ENCODE results near the gene DUSP8. TPM values are rescaled to one million over a fixed set of nuclear protein-coding genes. Genes with fewer than 3 reads are reported as not detected.
"Not testable (repeated sequence)": the region's sequence is repeated elsewhere in the genome, so short reads cannot be mapped to it uniquely, and the experiment has no call there.

DUSP8 gene
- total and polyA plus RNA-seq, 2 experiments from 2014 or later: 0.11 TPM; not detected in 1

GRCh38 chr11:1600626-1601025 lies 28.6 kb upstream of the DUSP8 start:
- Histone ChIP-seq H3F3A (ENCODE audit: insufficient read depth) (no peaks in the 10 kb centered on the region), H3K4me1 (ENCODE audit: insufficient read depth) (no peaks in the 10 kb centered on the region), H3K27me3 (replicated peaks; ENCODE audit: insufficient read depth) (peaks cover 51% of the 10 kb centered on the region), H3K4me2 (ENCODE audit: unreplicated experiment) (no peak overlapping the region), H3K79me2 (ENCODE audit: insufficient read depth) (no peaks in the 10 kb centered on the region), H4K20me1 (ENCODE audit: insufficient read depth) (no peaks in the 10 kb centered on the region), H3K36me3 (ENCODE audit: low read depth) (no peaks in the 10 kb centered on the region), H3K9ac (no peak overlapping the region), H3K9me2 (ENCODE audit: insufficient read depth) (no peaks in the 10 kb centered on the region), H3K9me3 (ENCODE audit: low read depth) (no peaks in the 10 kb centered on the region), H3K4me3 (no peak overlapping the region), H2AFZ (no peak overlapping the region), H3K27ac (no peak overlapping the region)
- WGBS, 2 experiments (ENCODE audit: low coverage in 1 of 2, low lambda C conversion rate in 2 of 2, missing lambda C conversion rate in 2 of 2): 41 to 43% methylated on average over 5 of the region's 5 CpGs
- TF ChIP-seq EZH2phosphoT487 (IDR thresholded peaks at IDR 0.05; ENCODE audit: insufficient read depth, low read depth) (no peak), EZH2 (IDR thresholded peaks at IDR 0.05; ENCODE audit: insufficient read depth, poor library complexity, severe bottlenecking) (no peak)
- in situ Hi-C loops (cut with MboI): no loop called here
- no peak for DNase-seq

DNA sequence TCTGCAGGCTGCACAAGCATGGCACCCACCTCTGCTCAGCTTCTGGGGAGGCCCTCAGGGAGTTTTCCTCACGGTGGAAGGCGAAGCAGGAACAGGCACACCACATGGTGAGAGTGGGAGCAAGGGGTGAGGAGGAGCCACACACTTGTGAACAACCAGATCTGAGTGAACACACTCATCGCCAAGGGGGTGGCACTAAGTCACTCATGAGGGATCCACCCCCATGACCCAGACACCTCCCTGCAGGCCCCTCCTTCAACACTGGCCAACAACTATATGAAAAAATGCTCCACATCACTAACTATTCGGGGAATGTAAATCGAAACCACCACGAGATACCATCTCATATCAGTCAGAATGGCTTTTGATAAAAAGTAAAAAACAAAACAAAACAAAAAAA lies 26.7 kb upstream of the DUSP8 start:
- H3K36me3 ChIP-seq (ENCODE audit: low read depth): no peaks in the 10 kb centered on the region
- H3K9ac ChIP-seq: no peak overlapping the region
- no peak overlapping the region for H2AFZ ChIP-seq
- H3K9me2 ChIP-seq (ENCODE audit: insufficient read depth): no peaks in the 10 kb centered on the region
- H3F3A ChIP-seq (ENCODE audit: insufficient read depth): no peaks in the 10 kb centered on the region
- TF ChIP-seq EZH2 (IDR thresholded peaks at IDR 0.05; ENCODE audit: insufficient read depth, poor library complexity, severe bottlenecking): no peak
- no peaks in the 10 kb centered on the region for H3K79me2 ChIP-seq (ENCODE audit: insufficient read depth)
- no peaks in the 10 kb centered on the region for H4K20me1 ChIP-seq (ENCODE audit: insufficient read depth)
- no peak for DNase-seq
- H3K4me3 ChIP-seq: no peak overlapping the region
- H3K4me2 ChIP-seq (ENCODE audit: unreplicated experiment): no peak overlapping the region
- 45 to 47% methylated on average over 6 of the region's 6 CpGs for WGBS, 2 experiments (ENCODE audit: low coverage in 1 of 2, low lambda C conversion rate in 2 of 2, missing lambda C conversion rate in 2 of 2)
- no peaks in the 10 kb centered on the region for H3K4me1 ChIP-seq (ENCODE audit: insufficient read depth)
- in situ Hi-C loops (cut with MboI): no loop called here
- H3K9me3 ChIP-seq (ENCODE audit: low read depth): no peaks in the 10 kb centered on the region
- no peak overlapping the region for H3K27ac ChIP-seq
- H3K27me3 ChIP-seq (replicated peaks; ENCODE audit: insufficient read depth): peaks cover 64% of the 10 kb centered on the region

GRCh38 chr11:1598406-1598805 lies 26.3 kb upstream of the DUSP8 start:
- H3K9ac ChIP-seq; H3F3A ChIP-seq (ENCODE audit: insufficient read depth); H3K4me3 ChIP-seq; H3K36me3 ChIP-seq (ENCODE audit: low read depth); DNase-seq; H3K79me2 ChIP-seq (ENCODE audit: insufficient read depth); in situ Hi-C loops (cut with MboI); H3K9me2 ChIP-seq (ENCODE audit: insufficient read depth); H4K20me1 ChIP-seq (ENCODE audit: insufficient read depth); H2AFZ ChIP-seq; H3K27ac ChIP-seq; H3K4me2 ChIP-seq (ENCODE audit: unreplicated experiment); H3K4me1 ChIP-seq (ENCODE audit: insufficient read depth); H3K9me3 ChIP-seq (ENCODE audit: low read depth): not testable (repeated sequence)
- 45 to 47% methylated on average over 3 of the region's 3 CpGs for WGBS, 2 experiments (ENCODE audit: low coverage in 1 of 2, low lambda C conversion rate in 2 of 2, missing lambda C conversion rate in 2 of 2)
- H3K27me3 ChIP-seq (replicated peaks; ENCODE audit: insufficient read depth): peaks cover 68% of the 10 kb centered on the region

DNA sequence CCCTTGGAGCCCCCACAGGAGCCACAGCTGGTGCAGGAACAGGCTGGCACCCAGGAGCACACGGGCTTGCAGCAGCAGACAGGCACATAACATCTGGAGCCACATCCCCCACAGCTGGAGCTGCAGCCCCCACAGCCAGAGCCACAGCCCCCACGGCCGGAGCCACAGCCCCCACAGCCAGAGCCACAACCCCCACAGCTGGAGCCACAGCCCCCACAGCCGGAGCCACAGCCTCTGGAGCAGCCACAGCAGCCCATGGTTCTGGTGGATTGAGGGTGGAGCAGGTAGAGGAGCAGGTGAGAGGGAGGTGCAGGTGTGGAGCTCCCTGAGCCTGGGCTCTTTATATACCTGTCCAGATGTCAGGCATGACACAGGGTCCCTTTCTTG lies 25.9 kb upstream of the DUSP8 start, which contains the start of gene KRTAP5-2:
Gene KRTAP5-2, minus strand, starts transcription at position 301 of the 387 bp plus-strand sequence. Its CDS starts 44 bp downstream, at position 257.
- no peak within 1 kb of the TSS for H3K4me2 ChIP-seq (ENCODE audit: unreplicated experiment)
- no peaks in the 10 kb centered on the region for H3K36me3 ChIP-seq (ENCODE audit: low read depth)
- WGBS, 2 experiments (ENCODE audit: low coverage in 1 of 2, low lambda C conversion rate in 2 of 2, missing lambda C conversion rate in 2 of 2): 6 to 11% methylated on average over 3 of the region's 4 CpGs
- no peak for TF ChIP-seq EZH2 (IDR thresholded peaks at IDR 0.05; ENCODE audit: insufficient read depth, poor library complexity, severe bottlenecking)
- no peaks in the 10 kb centered on the region for H4K20me1 ChIP-seq (ENCODE audit: insufficient read depth)
- no peak for DNase-seq
- no peak within 1 kb of the TSS for H2AFZ ChIP-seq
- H3K79me2 ChIP-seq (ENCODE audit: insufficient read depth): no peaks in the 10 kb centered on the region
- H3K9me2 ChIP-seq (ENCODE audit: insufficient read depth): no peaks in the 10 kb centered on the region
- no peak within 1 kb of the TSS for H3K4me3 ChIP-seq
- no peaks in the 10 kb centered on the region for H3K9me3 ChIP-seq (ENCODE audit: low read depth)
- no peak within 1 kb of the TSS for H3K9ac ChIP-seq
- no peaks in the 10 kb centered on the region for H3F3A ChIP-seq (ENCODE audit: insufficient read depth)
- H3K27me3 ChIP-seq (replicated peaks; ENCODE audit: insufficient read depth): peaks cover 70% of the 10 kb centered on the region
- no peaks in the 10 kb centered on the region for H3K4me1 ChIP-seq (ENCODE audit: insufficient read depth)
- no peak within 1 kb of the TSS for H3K27ac ChIP-seq
- in situ Hi-C loops (cut with MboI): no loop called here

DNA sequence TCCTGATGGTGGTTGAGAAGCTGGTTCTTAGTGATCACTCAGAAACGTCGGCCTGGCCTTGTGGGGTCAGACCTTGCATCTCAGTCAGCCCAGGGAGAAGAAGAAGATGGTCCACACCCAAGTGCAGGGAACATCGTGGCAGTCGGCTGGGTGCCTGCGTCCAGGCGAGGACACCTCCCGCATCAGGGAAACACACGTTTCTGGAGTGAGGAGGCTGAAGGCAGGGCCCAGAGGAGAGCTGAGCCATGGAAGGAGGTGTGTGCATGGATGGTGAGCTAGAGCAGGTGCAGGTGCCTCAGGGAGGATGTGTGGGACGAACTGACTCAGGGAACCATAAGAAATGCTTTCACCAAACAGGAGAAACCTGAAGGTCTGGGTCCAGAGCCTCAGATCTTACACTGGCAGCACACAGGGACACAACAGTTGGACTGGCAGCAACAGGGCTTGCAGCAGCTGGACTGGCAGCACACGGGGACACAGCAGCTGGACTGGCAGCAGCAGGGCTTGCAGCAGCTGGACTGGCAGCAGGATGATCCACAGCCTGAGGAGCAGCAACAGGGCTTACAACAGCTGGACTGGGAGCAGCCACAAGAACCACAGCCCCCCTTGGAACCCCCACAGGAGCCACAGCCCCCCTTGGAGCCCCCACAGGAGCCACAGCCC lies 25.4 kb upstream of the DUSP8 start:
- TF ChIP-seq EZH2 (IDR thresholded peaks at IDR 0.05; ENCODE audit: insufficient read depth, poor library complexity, severe bottlenecking) (no peak), EZH2phosphoT487 (IDR thresholded peaks at IDR 0.05; ENCODE audit: insufficient read depth, low read depth) (no peak)
- H3K9me3 ChIP-seq (ENCODE audit: low read depth): no peaks in the 10 kb centered on the region
- 34 to 43% methylated on average over 10 of the region's 10 CpGs for WGBS, 2 experiments (ENCODE audit: low coverage in 1 of 2, low lambda C conversion rate in 2 of 2, missing lambda C conversion rate in 2 of 2)
- H3K9me2 ChIP-seq (ENCODE audit: insufficient read depth): no peaks in the 10 kb centered on the region
- H3K27ac ChIP-seq: no peak overlapping the region
- H3K4me3 ChIP-seq: no peak overlapping the region
- in situ Hi-C loops (cut with MboI): no loop called here
- no peaks in the 10 kb centered on the region for H3F3A ChIP-seq (ENCODE audit: insufficient read depth)
- H4K20me1 ChIP-seq (ENCODE audit: insufficient read depth): no peaks in the 10 kb centered on the region
- DNase-seq: no peak
- H3K4me2 ChIP-seq (ENCODE audit: unreplicated experiment): no peak overlapping the region
- no peaks in the 10 kb centered on the region for H3K4me1 ChIP-seq (ENCODE audit: insufficient read depth)
- no peaks in the 10 kb centered on the region for H3K79me2 ChIP-seq (ENCODE audit: insufficient read depth)
- H2AFZ ChIP-seq: no peak overlapping the region
- peaks cover 75% of the 10 kb centered on the region for H3K27me3 ChIP-seq (replicated peaks; ENCODE audit: insufficient read depth)
- no peak overlapping the region for H3K9ac ChIP-seq
- no peaks in the 10 kb centered on the region for H3K36me3 ChIP-seq (ENCODE audit: low read depth)

- H3F3A ChIP-seq (ENCODE audit: insufficient read depth); H3K9me2 ChIP-seq (ENCODE audit: insufficient read depth); H3K4me2 ChIP-seq (ENCODE audit: unreplicated experiment); in situ Hi-C loops (cut with MboI); DNase-seq; H3K27ac ChIP-seq; H3K4me1 ChIP-seq (ENCODE audit: insufficient read depth); H3K79me2 ChIP-seq (ENCODE audit: insufficient read depth); H4K20me1 ChIP-seq (ENCODE audit: insufficient read depth); H3K36me3 ChIP-seq (ENCODE audit: low read depth); H3K9ac ChIP-seq; H3K9me3 ChIP-seq (ENCODE audit: low read depth); H3K4me3 ChIP-seq; H2AFZ ChIP-seq: not testable (repeated sequence)
- H3K27me3 ChIP-seq (replicated peaks; ENCODE audit: insufficient read depth): peaks cover 75% of the 10 kb centered on the region
- 32 to 41% methylated on average over 19 of the region's 19 CpGs for WGBS, 2 experiments (ENCODE audit: low coverage in 1 of 2, low lambda C conversion rate in 2 of 2, missing lambda C conversion rate in 2 of 2)
Observed at GRCh38 chr11:1596576-1597121, 24.6 kb upstream of the DUSP8 start.

DNA sequence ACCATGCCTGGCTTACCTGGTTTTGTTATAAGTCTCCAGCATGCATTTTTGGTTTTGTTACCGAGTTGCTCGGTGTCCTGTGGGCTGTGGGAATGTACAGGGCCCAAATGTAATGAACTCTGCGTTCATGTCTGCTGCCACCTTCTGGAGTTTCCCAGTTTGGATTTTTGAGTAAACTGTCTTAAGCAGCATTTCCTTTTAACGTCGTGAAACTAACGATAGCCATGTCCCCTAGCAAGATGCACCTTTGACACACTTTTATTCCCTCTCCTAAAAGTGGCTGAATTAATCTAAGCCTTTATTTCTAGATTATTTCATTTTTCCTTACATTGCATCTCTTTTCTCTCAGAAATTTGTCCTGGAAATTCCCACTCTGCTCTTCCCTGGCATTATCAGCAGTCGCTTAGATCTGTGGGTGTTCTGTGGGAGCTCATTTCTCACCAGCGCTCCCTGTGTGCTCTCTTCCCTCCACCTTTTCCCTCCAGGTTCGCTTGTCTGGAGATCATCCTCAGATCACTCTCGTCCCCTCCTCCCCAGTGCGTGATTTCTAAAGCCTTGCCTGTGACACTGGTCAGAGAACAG lies 24.0 kb upstream of the DUSP8 start:
- H2AFZ ChIP-seq; H3K27ac ChIP-seq; H3K4me2 ChIP-seq (ENCODE audit: unreplicated experiment); H3K9me3 ChIP-seq (ENCODE audit: low read depth); H3K36me3 ChIP-seq (ENCODE audit: low read depth); H3K4me3 ChIP-seq; H4K20me1 ChIP-seq (ENCODE audit: insufficient read depth); DNase-seq; H3F3A ChIP-seq (ENCODE audit: insufficient read depth); H3K79me2 ChIP-seq (ENCODE audit: insufficient read depth); H3K9ac ChIP-seq; in situ Hi-C loops (cut with MboI); H3K9me2 ChIP-seq (ENCODE audit: insufficient read depth); H3K4me1 ChIP-seq (ENCODE audit: insufficient read depth): not testable (repeated sequence)
- WGBS, 2 experiments (ENCODE audit: low coverage in 1 of 2, low lambda C conversion rate in 2 of 2, missing lambda C conversion rate in 2 of 2): 32 to 39% methylated on average over 11 of the region's 11 CpGs
- peaks cover 73% of the 10 kb centered on the region for H3K27me3 ChIP-seq (replicated peaks; ENCODE audit: insufficient read depth)
